A673 (cell line): Measurements from ENCODE around the gene GRAMD2A. TPM values are rescaled to one million over a fixed set of nuclear protein-coding genes. Genes with fewer than 3 reads are reported as not detected.

Experiments used
- BruUV-seq: library from RNA; stranded (reverse); fragments of 400-500 nt; replicated peaks from 2 replicates; lab custom pipeline; 2021; lab: Mats Ljungman, UMichigan
- CTCF ChIA-PET: fragments of 300-600 bp; sonication (Branson Sonifier 250); formaldehyde crosslinking; loops from one replicate; lab custom pipeline; 2022; ENCODE audit warnings: antibody characterized with exemption; lab: Charles Lee
- POLR2A ChIA-PET: fragments of 300-600 bp; sonication (Branson Sonifier 250); formaldehyde crosslinking; loops from one replicate; lab custom pipeline; 2022; ENCODE audit warnings: antibody characterized with exemption; ENCODE audit not compliant: low non-redundant PET; lab: Charles Lee
- DNase-seq: peaks from one replicate; pipeline ENCODE4 v3.0.0-alpha.2; 2015; ENCODE audit warnings: low spot score
- H3K27ac ChIP-seq: fragments of 200-600 bp; sonication (generic); 2 replicates; pipeline ENCODE4 v1.5.1; 2016; ENCODE audit warnings: mixed run types, low read depth, mild to moderate bottlenecking, mixed read lengths, antibody characterized with exemption, low read length; ENCODE audit not compliant: poor library complexity, severe bottlenecking
- H3K27me3 ChIP-seq: fragments of 200-600 bp; sonication (generic); replicated peaks from 2 replicates; pipeline ENCODE4 v1.6.1; 2017; ENCODE audit warnings: mixed run types, low read depth, mild to moderate bottlenecking, mixed read lengths, antibody characterized with exemption, low read length; ENCODE audit not compliant: insufficient read depth, poor library complexity
- H3K36me3 ChIP-seq: fragments of 200-600 bp; sonication (generic); 2 replicates; pipeline ENCODE4 v1.6.1; 2016; ENCODE audit warnings: mixed run types, mild to moderate bottlenecking, mixed read lengths, antibody characterized with exemption, low read length; ENCODE audit not compliant: insufficient read depth, poor library complexity, severe bottlenecking
- H3K4me1 ChIP-seq: fragments of 200-600 bp; sonication (generic); 2 replicates; pipeline ENCODE4 v1.6.1; 2017; ENCODE audit warnings: mixed run types, mild to moderate bottlenecking, mixed read lengths, antibody characterized with exemption, low read length; ENCODE audit not compliant: insufficient read depth, poor library complexity, severe bottlenecking
- H3K4me3 ChIP-seq: fragments of 200-600 bp; sonication (generic); 2 replicates; pipeline ENCODE4 v1.5.1; 2016; ENCODE audit warnings: low read depth, mixed run types, mild to moderate bottlenecking, mixed read lengths, low read length; ENCODE audit not compliant: poor library complexity, severe bottlenecking
- H3K9me3 ChIP-seq: fragments of 200-600 bp; sonication (generic); 2 replicates; pipeline ENCODE4 v1.6.1; 2016; ENCODE audit warnings: mixed run types, low read depth, mild to moderate bottlenecking, mixed read lengths, antibody characterized with exemption, low read length; ENCODE audit not compliant: poor library complexity, severe bottlenecking
- EZH2 ChIP-seq: fragments of 200-600 bp; sonication (generic); IDR thresholded peaks from 2 replicates; pipeline ENCODE4 v1.6.1; 2017; ENCODE audit warnings: borderline replicate concordance, low read depth, mild to moderate bottlenecking, mixed read lengths, antibody characterized with exemption, low read length; ENCODE audit not compliant: poor library complexity, severe bottlenecking
- intact Hi-C: fragments of 100-400 bp; cut with micrococcal nuclease; formaldehyde crosslinking; loops from one replicate; pipeline ENCODE4 v1.10.0; 2022; ENCODE audit not compliant: unreplicated experiment
- total RNA-seq: library from RNA; stranded (reverse); gene quantifications from 2 replicates; pipeline ENCODE4 v1.2.3, GENCODE V29; 2021
- TF ChIP-seq, protein P1 (sequence below): fragments of 300-800, 200-600 bp; sonication (generic); conservative IDR thresholded peaks from 2 replicates; pipeline ENCODE4 v1.5.1; 2017; ENCODE audit warnings: low read depth, mild to moderate bottlenecking, antibody characterized with exemption, low read length, moderate library complexity, mixed read lengths

The GRAMD2A gene
- total RNA-seq, 1 experiment from 2014 or later = 0.43 TPM

DNA sequence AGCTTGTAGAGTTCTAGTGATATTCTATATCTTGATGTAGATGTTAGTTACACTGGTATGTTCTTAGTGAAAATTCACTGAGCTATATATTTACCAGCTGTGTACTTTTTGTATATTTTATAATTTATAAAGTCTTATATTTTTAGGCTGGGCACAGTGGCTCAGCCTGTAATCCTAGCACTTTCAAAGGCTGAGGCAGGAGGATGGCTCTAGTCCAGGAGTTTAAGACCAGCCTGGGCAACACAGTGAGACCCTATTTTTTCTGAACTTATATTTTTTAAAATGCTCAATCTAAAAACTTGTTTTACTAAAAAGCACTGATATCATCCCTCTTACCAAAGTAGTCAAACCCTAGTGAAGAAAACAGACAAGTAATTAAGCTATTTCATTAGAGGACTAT, 84.8 kb downstream of the GRAMD2A start:
- Histone ChIP-seq H3K27ac (no peak overlapping the region), H3K9me3 (no peaks in the 10 kb centered on the region), H3K4me3 (no peak overlapping the region), H3K36me3 (no peaks in the 10 kb centered on the region), H3K27me3 (no peaks in the 10 kb centered on the region), H3K4me1 (peaks cover 9% of the 10 kb centered on the region)
- DNase-seq = no peak
- CTCF ChIA-PET = no interaction called here
- BruUV-seq = no TSS peak
- no peak for TF ChIP-seq EZH2
- TF ChIP-seq, protein P1, sequence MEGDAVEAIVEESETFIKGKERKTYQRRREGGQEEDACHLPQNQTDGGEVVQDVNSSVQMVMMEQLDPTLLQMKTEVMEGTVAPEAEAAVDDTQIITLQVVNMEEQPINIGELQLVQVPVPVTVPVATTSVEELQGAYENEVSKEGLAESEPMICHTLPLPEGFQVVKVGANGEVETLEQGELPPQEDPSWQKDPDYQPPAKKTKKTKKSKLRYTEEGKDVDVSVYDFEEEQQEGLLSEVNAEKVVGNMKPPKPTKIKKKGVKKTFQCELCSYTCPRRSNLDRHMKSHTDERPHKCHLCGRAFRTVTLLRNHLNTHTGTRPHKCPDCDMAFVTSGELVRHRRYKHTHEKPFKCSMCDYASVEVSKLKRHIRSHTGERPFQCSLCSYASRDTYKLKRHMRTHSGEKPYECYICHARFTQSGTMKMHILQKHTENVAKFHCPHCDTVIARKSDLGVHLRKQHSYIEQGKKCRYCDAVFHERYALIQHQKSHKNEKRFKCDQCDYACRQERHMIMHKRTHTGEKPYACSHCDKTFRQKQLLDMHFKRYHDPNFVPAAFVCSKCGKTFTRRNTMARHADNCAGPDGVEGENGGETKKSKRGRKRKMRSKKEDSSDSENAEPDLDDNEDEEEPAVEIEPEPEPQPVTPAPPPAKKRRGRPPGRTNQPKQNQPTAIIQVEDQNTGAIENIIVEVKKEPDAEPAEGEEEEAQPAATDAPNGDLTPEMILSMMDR = no peak
- POLR2A ChIA-PET = no interaction called here
- intact Hi-C loops = no loop called here

- Histone ChIP-seq H3K27ac (no peak overlapping the region), H3K9me3 (no peaks in the 10 kb centered on the region), H3K4me1 (peaks cover 9% of the 10 kb centered on the region), H3K36me3 (no peaks in the 10 kb centered on the region), H3K27me3 (no peaks in the 10 kb centered on the region), H3K4me3 (no peak overlapping the region)
- intact Hi-C loops = no loop called here
- DNase-seq = no peak
- no peak for TF ChIP-seq EZH2
- TF ChIP-seq, protein P1 = no peak
- ChIA-PET CTCF (interaction anchor here (0.7 kb wide), 1 partner anchor 42 kb away, joined by 3 read pairs; no protein-coding TSS in a partner anchor), POLR2A (no interaction called here)
- BruUV-seq = no TSS peak
Observed at GRCh38 chr15:72112116-72112515, 85.5 kb downstream of the GRAMD2A start.

- Histone ChIP-seq H3K27me3 (no peaks in the 10 kb centered on the region), H3K27ac (no peak overlapping the region), H3K4me3 (no peak overlapping the region), H3K4me1 (no peaks in the 10 kb centered on the region), H3K36me3 (no peaks in the 10 kb centered on the region), H3K9me3 (no peaks in the 10 kb centered on the region)
- no peak for TF ChIP-seq EZH2
- TF ChIP-seq, protein P1 = no peak
- no peak for DNase-seq
- no TSS peak for BruUV-seq
- intact Hi-C loops = no loop called here
- CTCF ChIA-PET = no interaction called here
- POLR2A ChIA-PET = no interaction called here
Observed at GRCh38 chr15:72110355-72110754, 87.2 kb downstream of the GRAMD2A start.

Other genes with a start within 250 kb of the GRAMD2A start
- 26.3 and 30.1 TPM in 2 replicates for gene MYO9A, start 79.6 kb downstream of the GRAMD2A start, total RNA-seq
- gene SENP8, start 79.4 kb downstream of the GRAMD2A start, total RNA-seq = 2.0 and 2.8 TPM in 2 replicates
- 1,606 and 1,955 TPM in 2 replicates for gene PKM, start 33.4 kb upstream of the GRAMD2A start, total RNA-seq
- 68.0 and 71.4 TPM in 2 replicates for gene PARP6, start 74.8 kb upstream of the GRAMD2A start, total RNA-seq
- gene CELF6, start 122.4 kb upstream of the GRAMD2A start, total RNA-seq = not detected in 2 replicates
- gene HEXA, start 178.2 kb upstream of the GRAMD2A start, total RNA-seq = 64.8 and 69.0 TPM in 2 replicates
- not detected in 2 replicates for gene TMEM202, start 200.5 kb upstream of the GRAMD2A start, total RNA-seq